Measurements from ENCODE around the gene SPATA31D1.

SPATA31D1 gene

GRCh38 chr9:81979196-81979595, 9.4 kb upstream of the SPATA31D1 start:
- DNase-seq (ENCODE audit: low spot score) = no peak
- Histone ChIP-seq H3K27ac (ENCODE audit: poor library complexity, severe bottlenecking) (no peak overlapping the region), H3K27me3 (ENCODE audit: insufficient read depth, poor library complexity, severe bottlenecking) (no peaks in the 10 kb centered on the region), H3K9me3 (ENCODE audit: severe bottlenecking) (no peaks in the 10 kb centered on the region), H3K36me3 (ENCODE audit: low read depth) (no peaks in the 10 kb centered on the region), H3K4me3 (ENCODE audit: severe bottlenecking) (no peak overlapping the region), H3K4me1 (ENCODE audit: insufficient read depth, poor library complexity, severe bottlenecking) (no peaks in the 10 kb centered on the region)
- ATAC-seq (ENCODE audit: low read depth) = no peak
- no peak for TF ChIP-seq CTCF (IDR thresholded peaks at IDR 0.05; ENCODE audit: poor library complexity, severe bottlenecking)

- no peaks in the 10 kb centered on the region for H3K9me3 ChIP-seq (ENCODE audit: severe bottlenecking)
- ATAC-seq (ENCODE audit: low read depth) = no peak
- TF ChIP-seq CTCF (IDR thresholded peaks at IDR 0.05; ENCODE audit: poor library complexity, severe bottlenecking) = no peak
- no peaks in the 10 kb centered on the region for H3K4me1 ChIP-seq (ENCODE audit: insufficient read depth, poor library complexity, severe bottlenecking)
- H3K27ac ChIP-seq (ENCODE audit: poor library complexity, severe bottlenecking) = no peak overlapping the region
- H3K4me3 ChIP-seq (ENCODE audit: severe bottlenecking) = no peak overlapping the region
- DNase-seq (ENCODE audit: low spot score) = no peak
- H3K36me3 ChIP-seq (ENCODE audit: low read depth) = no peaks in the 10 kb centered on the region
- H3K27me3 ChIP-seq (ENCODE audit: insufficient read depth, poor library complexity, severe bottlenecking) = no peaks in the 10 kb centered on the region
Measured at GRCh38 chr9:81980568-81980967, 8.0 kb upstream of the SPATA31D1 start.

GRCh38 chr9:81981883-81982282, 6.7 kb upstream of the SPATA31D1 start:
- no peak for TF ChIP-seq CTCF (IDR thresholded peaks at IDR 0.05; ENCODE audit: poor library complexity, severe bottlenecking)
- ATAC-seq (ENCODE audit: low read depth) = no peak
- DNase-seq (ENCODE audit: low spot score) = no peak
- Histone ChIP-seq H3K9me3 (ENCODE audit: severe bottlenecking) (no peaks in the 10 kb centered on the region), H3K27ac (ENCODE audit: poor library complexity, severe bottlenecking) (no peak overlapping the region), H3K27me3 (ENCODE audit: insufficient read depth, poor library complexity, severe bottlenecking) (no peaks in the 10 kb centered on the region), H3K4me1 (ENCODE audit: insufficient read depth, poor library complexity, severe bottlenecking) (no peaks in the 10 kb centered on the region), H3K4me3 (ENCODE audit: severe bottlenecking) (no peak overlapping the region), H3K36me3 (ENCODE audit: low read depth) (no peaks in the 10 kb centered on the region)

- no peak for ATAC-seq (ENCODE audit: low read depth)
- Histone ChIP-seq H3K4me1 (ENCODE audit: insufficient read depth, poor library complexity, severe bottlenecking) (no peaks in the 10 kb centered on the region), H3K9me3 (ENCODE audit: severe bottlenecking) (no peaks in the 10 kb centered on the region), H3K27ac (ENCODE audit: poor library complexity, severe bottlenecking) (no peak overlapping the region), H3K4me3 (ENCODE audit: severe bottlenecking) (no peak overlapping the region), H3K27me3 (ENCODE audit: insufficient read depth, poor library complexity, severe bottlenecking) (no peaks in the 10 kb centered on the region), H3K36me3 (ENCODE audit: low read depth) (no peaks in the 10 kb centered on the region)
- TF ChIP-seq CTCF (IDR thresholded peaks at IDR 0.05; ENCODE audit: poor library complexity, severe bottlenecking) = no peak
- DNase-seq (ENCODE audit: low spot score) = no peak
Measured at GRCh38 chr9:81984928-81985327, 3.6 kb upstream of the SPATA31D1 start.

GRCh38 chr9:81986051-81986450, 2.5 kb upstream of the SPATA31D1 start:
- TF ChIP-seq CTCF (IDR thresholded peaks at IDR 0.05; ENCODE audit: poor library complexity, severe bottlenecking) = no peak
- ATAC-seq (ENCODE audit: low read depth) (no peak), DNase-seq (ENCODE audit: low spot score) (no peak)
- no peak overlapping the region for H3K27ac ChIP-seq (ENCODE audit: poor library complexity, severe bottlenecking)
- H3K36me3 ChIP-seq (ENCODE audit: low read depth) = no peaks in the 10 kb centered on the region
- no peaks in the 10 kb centered on the region for H3K4me1 ChIP-seq (ENCODE audit: insufficient read depth, poor library complexity, severe bottlenecking)
- no peaks in the 10 kb centered on the region for H3K27me3 ChIP-seq (ENCODE audit: insufficient read depth, poor library complexity, severe bottlenecking)
- H3K9me3 ChIP-seq (ENCODE audit: severe bottlenecking) = no peaks in the 10 kb centered on the region
- no peak overlapping the region for H3K4me3 ChIP-seq (ENCODE audit: severe bottlenecking)

Data from RWPE2 (cell line).